ENCODE results near the gene PPIH.
"Not testable (repeated sequence)": the region's sequence is repeated elsewhere in the genome, so short reads cannot be mapped to it uniquely, and the experiment has no call there.

DNA sequence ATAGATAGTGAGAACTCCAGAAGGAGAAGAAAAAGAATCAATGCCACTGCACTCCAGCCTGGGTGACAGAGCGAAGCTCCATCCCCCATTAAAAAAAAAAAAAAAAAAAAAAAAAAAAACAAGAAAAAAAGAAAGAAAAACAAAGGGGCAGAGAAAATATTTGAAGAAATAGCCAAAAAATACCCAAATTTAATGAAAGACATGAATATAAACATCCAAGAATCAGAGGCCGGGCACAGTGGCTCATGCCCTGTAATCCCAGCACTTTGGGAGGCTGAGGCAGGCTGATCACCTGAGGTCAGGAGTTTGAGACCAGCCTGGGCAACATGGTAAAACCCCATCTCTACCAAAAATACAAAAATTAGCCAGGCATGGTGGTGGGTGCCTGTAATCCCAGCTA lies 64.2 kb downstream of the PPIH start:
- TF ChIP-seq, protein P1, sequence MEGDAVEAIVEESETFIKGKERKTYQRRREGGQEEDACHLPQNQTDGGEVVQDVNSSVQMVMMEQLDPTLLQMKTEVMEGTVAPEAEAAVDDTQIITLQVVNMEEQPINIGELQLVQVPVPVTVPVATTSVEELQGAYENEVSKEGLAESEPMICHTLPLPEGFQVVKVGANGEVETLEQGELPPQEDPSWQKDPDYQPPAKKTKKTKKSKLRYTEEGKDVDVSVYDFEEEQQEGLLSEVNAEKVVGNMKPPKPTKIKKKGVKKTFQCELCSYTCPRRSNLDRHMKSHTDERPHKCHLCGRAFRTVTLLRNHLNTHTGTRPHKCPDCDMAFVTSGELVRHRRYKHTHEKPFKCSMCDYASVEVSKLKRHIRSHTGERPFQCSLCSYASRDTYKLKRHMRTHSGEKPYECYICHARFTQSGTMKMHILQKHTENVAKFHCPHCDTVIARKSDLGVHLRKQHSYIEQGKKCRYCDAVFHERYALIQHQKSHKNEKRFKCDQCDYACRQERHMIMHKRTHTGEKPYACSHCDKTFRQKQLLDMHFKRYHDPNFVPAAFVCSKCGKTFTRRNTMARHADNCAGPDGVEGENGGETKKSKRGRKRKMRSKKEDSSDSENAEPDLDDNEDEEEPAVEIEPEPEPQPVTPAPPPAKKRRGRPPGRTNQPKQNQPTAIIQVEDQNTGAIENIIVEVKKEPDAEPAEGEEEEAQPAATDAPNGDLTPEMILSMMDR (conservative IDR thresholded peaks at IDR 0.05): not testable (repeated sequence)
- TF ChIP-seq ZFX (IDR thresholded peaks at IDR 0.05): not testable (repeated sequence)

Data from C4-2B (cell line).